GM23338 (cell line): ENCODE data around the gene PSMA8. TPM values are rescaled to one million over a fixed set of nuclear protein-coding genes. Genes with fewer than 3 reads are reported as not detected.

ENCODE experiments used
- ATAC-seq: fragments of 200-7000 bp; cut with Tn5 transposase; 3 replicates; pipeline ENCODE4 v1.9.1; 2020
- DNase-seq: peaks from one replicate; pipeline ENCODE4 v3.0.0-alpha.2; 2015; ENCODE audit warnings: low spot score
- H2AFZ ChIP-seq: fragments of 200-600 bp; sonication (generic); 2 replicates; pipeline ENCODE4 v1.8.0; 2016; ENCODE audit warnings: antibody characterized with exemption, mild to moderate bottlenecking, moderate library complexity
- H3F3A ChIP-seq: fragments of 200-600 bp; sonication (generic); replicated peaks from 2 replicates; pipeline ENCODE4 v1.8.0; 2017; ENCODE audit warnings: antibody characterized with exemption, mixed run types, low read depth
- H3K27ac ChIP-seq: fragments of 200-600 bp; sonication (generic); 2 replicates; pipeline ENCODE4 v1.6.1; 2016; ENCODE audit warnings: low read depth
- H3K27me3 ChIP-seq: fragments of 200-600 bp; sonication (generic); 2 replicates; pipeline ENCODE4 v1.8.0; 2016; ENCODE audit warnings: mild to moderate bottlenecking, mixed run types, moderate library complexity; ENCODE audit not compliant: insufficient read depth
- H3K36me3 ChIP-seq: fragments of 200-600 bp; sonication (generic); 2 replicates; pipeline ENCODE4 v1.8.0; 2016; ENCODE audit warnings: mild to moderate bottlenecking; ENCODE audit not compliant: insufficient read depth
- H3K4me1 ChIP-seq: fragments of 200-600 bp; sonication (generic); 2 replicates; pipeline ENCODE4 v1.8.0; 2016; ENCODE audit warnings: mild to moderate bottlenecking, moderate library complexity; ENCODE audit not compliant: insufficient read depth
- H3K4me2 ChIP-seq: fragments of 200-600 bp; sonication (generic); 2 replicates; pipeline ENCODE4 v1.7.1; 2017; ENCODE audit warnings: mixed run types
- H3K4me3 ChIP-seq: fragments of 200-600 bp; sonication (generic); 2 replicates; pipeline ENCODE4 v1.6.1; 2016; ENCODE audit warnings: mixed run types
- H3K79me2 ChIP-seq: fragments of 200-600 bp; sonication (generic); replicated peaks from 2 replicates; pipeline ENCODE4 v1.8.0; 2017; ENCODE audit warnings: mild to moderate bottlenecking; ENCODE audit not compliant: insufficient read depth
- H3K9me2 ChIP-seq: fragments of 200-600 bp; sonication (generic); 2 replicates; pipeline ENCODE4 v1.8.0; 2017; ENCODE audit not compliant: insufficient read depth
- H4K20me1 ChIP-seq: fragments of 200-600 bp; sonication (generic); replicated peaks from 2 replicates; pipeline ENCODE4 v1.8.0; 2017; ENCODE audit warnings: mild to moderate bottlenecking; ENCODE audit not compliant: insufficient read depth
- H3K27ac Mint-ChIP-seq: 2 replicates; pipeline ENCODE4 v1.8.0; 2020; ENCODE audit warnings: inconsistent platforms, mild to moderate bottlenecking, moderate library complexity, mixed read lengths
- H3K27me3 Mint-ChIP-seq: 3 replicates; pipeline ENCODE4 v1.8.0; 2022; ENCODE audit warnings: low read depth, mild to moderate bottlenecking, moderate library complexity, mixed read lengths, inconsistent platforms; ENCODE audit not compliant: insufficient read depth, poor library complexity
- H3K36me3 Mint-ChIP-seq: 3 replicates; pipeline ENCODE4 v1.8.0; 2021; ENCODE audit warnings: low read depth, mild to moderate bottlenecking, inconsistent platforms, moderate library complexity, mixed read lengths
- H3K4me1 Mint-ChIP-seq: 3 replicates; pipeline ENCODE4 v1.8.0; 2020; ENCODE audit warnings: mild to moderate bottlenecking, inconsistent platforms, mixed read lengths
- H3K4me3 Mint-ChIP-seq: 3 replicates; pipeline ENCODE4 v1.8.0; 2021; ENCODE audit warnings: moderate library complexity, mild to moderate bottlenecking, inconsistent platforms, mixed read lengths
- H3K9me3 Mint-ChIP-seq: 3 replicates; pipeline ENCODE4 v1.8.0; 2020; ENCODE audit warnings: moderate library complexity, mild to moderate bottlenecking, inconsistent platforms, mixed read lengths
- CTCF ChIP-seq, 2 experiments: fragments of 200-600 bp in 1 of 2; sonication (generic) in 1 of 2; conservative IDR thresholded peaks; 2 replicates each; pipeline versions ENCODE4 v1.5.1 to v1.6.1; 2016 to 2017; ENCODE audit warnings: antibody characterized with exemption in 2 of 2, low read depth in 2 of 2, mild to moderate bottlenecking in 2 of 2, moderate library complexity in 1 of 2
- EZH2 ChIP-seq: fragments of 200-600 bp; sonication (generic); IDR thresholded peaks from one replicate; pipeline ENCODE4 v1.8.0; 2017; ENCODE audit warnings: antibody characterized with exemption, mild to moderate bottlenecking, low read depth; ENCODE audit not compliant: unreplicated experiment
- EZH2phosphoT487 ChIP-seq: fragments of 200-600 bp; sonication (generic); IDR thresholded peaks from one replicate; pipeline ENCODE4 v1.8.1; 2018; ENCODE audit warnings: antibody characterized with exemption; ENCODE audit not compliant: unreplicated experiment
- NANOG ChIP-seq: IDR thresholded peaks from 2 replicates; pipeline ENCODE4 v1.6.1; 2016; ENCODE audit warnings: antibody characterized with exemption, borderline replicate concordance
- STAT1 ChIP-seq: IDR thresholded peaks from one replicate; pipeline ENCODE4 v1.6.1; 2016; ENCODE audit warnings: antibody characterized with exemption; ENCODE audit not compliant: unreplicated experiment
- ZNF114 ChIP-seq: fragments of 250-450 bp; sonication (Bioruptor Pico); IDR thresholded peaks from 2 replicates; pipeline ENCODE4 v1.5.0; 2020; ENCODE audit warnings: mild to moderate bottlenecking, moderate library complexity
- ZNF331 ChIP-seq: fragments of 250-450 bp; sonication (Bioruptor Pico); IDR thresholded peaks from 2 replicates; pipeline ENCODE4 v1.5.0; 2020; ENCODE audit warnings: low read depth, mild to moderate bottlenecking, moderate library complexity
- ZNF462 ChIP-seq: fragments of 250-450 bp; sonication (Bioruptor Pico); IDR thresholded peaks from 2 replicates; pipeline ENCODE4 v1.5.0; 2020; ENCODE audit warnings: mild to moderate bottlenecking, moderate library complexity
- polyA plus RNA-seq: library from polyadenylated mRNA; unstranded; fragments of >200 nt; fragmentation: Nextera tagmentation; extraction: Ambion mirVana; gene quantifications from 2 replicates; pipeline ENCODE4 v1.2.1, GENCODE V29; 2016
- total RNA-seq: library from RNA; depleted of rRNA; stranded (reverse); fragments of >200 nt; shearing (Covaris generic); gene quantifications from 2 replicates; pipeline ENCODE4 v1.2.3, GENCODE V29; 2014

Gene PSMA8
- total and polyA plus RNA-seq, 2 experiments from 2014 or later: not detected

DNA sequence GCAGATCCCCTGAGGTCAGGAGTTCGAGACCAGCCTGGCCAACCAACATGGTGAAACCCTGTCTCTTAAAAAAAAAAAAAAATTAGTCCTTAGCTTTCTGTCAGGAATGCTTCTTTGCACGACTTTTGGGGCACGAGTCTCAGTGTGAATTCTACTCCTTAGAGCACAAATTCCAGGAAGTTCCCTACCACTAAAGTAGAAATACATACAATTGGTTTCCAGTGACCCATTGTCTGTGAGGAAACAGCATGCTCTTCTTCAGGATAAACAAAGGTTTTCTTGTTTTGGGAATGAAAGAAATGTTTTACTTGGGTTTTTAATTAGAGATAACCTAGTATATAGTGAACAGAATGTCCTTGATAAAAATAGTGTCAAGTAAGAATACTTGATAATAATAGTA is 23.7 kb downstream of the PSMA8 start (continued):
- TF ChIP-seq CTCF (conservative IDR thresholded peaks at IDR 0.05; ENCODE audit: low read depth in 2 of 2) (no peak), ZNF331 (CRISPR knock-in tag) (no peak)

DNA sequence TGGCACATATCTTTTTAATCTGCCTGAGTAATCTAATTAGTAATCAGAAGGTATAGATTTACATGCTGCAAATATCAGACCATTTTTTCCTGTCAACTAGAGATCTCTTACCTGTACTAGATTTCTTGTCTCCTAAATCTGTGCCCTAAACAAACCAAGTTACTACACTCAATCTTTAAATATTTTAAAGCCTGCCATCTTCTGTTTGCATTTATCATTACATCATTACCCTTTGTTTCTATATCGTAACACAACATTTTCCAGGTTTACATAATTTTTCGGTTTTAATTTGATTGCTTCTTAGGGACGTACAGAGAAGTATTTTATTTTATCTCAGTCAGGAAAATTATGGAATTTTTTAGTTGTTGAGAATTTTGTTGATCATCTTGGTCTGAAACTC is 25.7 kb downstream of the PSMA8 start:
- H3K4me2 ChIP-seq: no peak overlapping the region
- no peak overlapping the region for H2AFZ ChIP-seq
- no peaks in the 10 kb centered on the region for H3K9me3 Mint-ChIP-seq
- no peaks in the 10 kb centered on the region for H3K79me2 ChIP-seq
- peaks cover 4% of the 10 kb centered on the region for H3K27me3 Mint-ChIP-seq
- DNase-seq (peak; percentile 4), ATAC-seq (no peak)
- H4K20me1 ChIP-seq: no peaks in the 10 kb centered on the region
- H3K27ac Mint-ChIP-seq: no peak overlapping the region
- H3K36me3 ChIP-seq: no peaks in the 10 kb centered on the region
- no peaks in the 10 kb centered on the region for H3K36me3 Mint-ChIP-seq
- no peaks in the 10 kb centered on the region for H3F3A ChIP-seq
- 0 out of 2 replicates have a peak, but pooled peaks cover 3% of the 10 kb centered on the region for H3K9me2 ChIP-seq
- H3K4me1 Mint-ChIP-seq: no peaks in the 10 kb centered on the region
- H3K4me3 Mint-ChIP-seq: no peak overlapping the region
- H3K4me3 ChIP-seq: no peak overlapping the region
- TF ChIP-seq ZNF331 (CRISPR knock-in tag) (no peak), CTCF (conservative IDR thresholded peaks at IDR 0.05; ENCODE audit: low read depth in 2 of 2) (peak in 1 of 2 experiments; percentile 32; a peak in 2 of 4 replicates), EZH2 (no peak)
- H3K4me1 ChIP-seq: no peaks in the 10 kb centered on the region
- H3K27ac ChIP-seq: no peak overlapping the region
- no peaks in the 10 kb centered on the region for H3K27me3 ChIP-seq

GRCh38 chr18:26164571-26164970 is 30.9 kb downstream of the PSMA8 start:
- Histone ChIP-seq H3K27me3 (no peaks in the 10 kb centered on the region), H3K4me2 (no peak overlapping the region), H3K79me2 (no peaks in the 10 kb centered on the region), H2AFZ (no peak overlapping the region), H3K36me3 (no peaks in the 10 kb centered on the region), H3K27ac (no peak overlapping the region), H3K4me3 (no peak overlapping the region), H3K4me1 (no peaks in the 10 kb centered on the region), H3K9me2 (0 out of 2 replicates have a peak, but pooled peaks cover 3% of the 10 kb centered on the region), H3F3A (no peaks in the 10 kb centered on the region), H4K20me1 (no peaks in the 10 kb centered on the region)
- H3K36me3 Mint-ChIP-seq: no peaks in the 10 kb centered on the region
- no peaks in the 10 kb centered on the region for H3K9me3 Mint-ChIP-seq
- H3K27ac Mint-ChIP-seq: no peak overlapping the region
- H3K4me3 Mint-ChIP-seq: no peak overlapping the region
- ATAC-seq (no peak), DNase-seq (no peak)
- no peaks in the 10 kb centered on the region for H3K27me3 Mint-ChIP-seq
- no peaks in the 10 kb centered on the region for H3K4me1 Mint-ChIP-seq
- TF ChIP-seq ZNF331 (CRISPR knock-in tag) (no peak), NANOG (no peak), EZH2phosphoT487 (no peak), ZNF114 (CRISPR knock-in tag) (no peak), ZNF462 (no peak), STAT1 (no peak)
